Measurements from ENCODE around the gene KRIT1.

Gene KRIT1

GRCh38 chr7:92150450-92151017 lies 95.2 kb downstream of the KRIT1 start:
- DNase-seq (ENCODE audit: low spot score) = no peak

GRCh38 chr7:92149736-92150239 lies 95.9 kb downstream of the KRIT1 start:
- DNase-seq (ENCODE audit: low spot score) = no peak

Data from putamen (tissue), 1 donor.